ENCODE measurements around the gene EXO1. TPM values are rescaled to one million over a fixed set of nuclear protein-coding genes. Genes with fewer than 3 reads are reported as not detected.

The EXO1 gene
- polyA plus RNA-seq, 1 donor (not counting 4 experiments of a cell fraction or from before 2014, with no cell fraction given), result 5.4 TPM

- Histone ChIP-seq H3K4me3 (ENCODE audit: control insufficient read depth in 2 of 3, extremely low read depth in 1 of 3, insufficient read depth in 2 of 3, low read depth in 1 of 3, low read length in 3 of 3) (no peak overlapping the region), H3K36me3 (ENCODE audit: control insufficient read depth in 2 of 2, extremely low read depth in 1 of 2, insufficient read depth in 2 of 2, low read length in 2 of 2) (no peaks in the 10 kb centered on the region), H3K9ac (ENCODE audit: control insufficient read depth, extremely low read depth, insufficient read depth, low read length) (no peak overlapping the region), H3K27ac (ENCODE audit: control insufficient read depth, insufficient read depth, low read length) (no peak overlapping the region), H3K4me2 (ENCODE audit: control insufficient read depth, extremely low read depth, insufficient read depth, low read depth, low read length) (no peak overlapping the region), H3K79me2 (ENCODE audit: control insufficient read depth, insufficient read depth, low read length) (no peaks in the 10 kb centered on the region), H2AFZ (ENCODE audit: control insufficient read depth, low read length) (no peak overlapping the region), H3K9me3 (ENCODE audit: control insufficient read depth, low read depth, low read length) (no peaks in the 10 kb centered on the region), H3K9me1 (ENCODE audit: control insufficient read depth, extremely low read depth, insufficient read depth, low read length) (no peaks in the 10 kb centered on the region), H3K4me1 (ENCODE audit: control insufficient read depth, extremely low read depth, insufficient read depth, low read length) (no peaks in the 10 kb centered on the region), H4K20me1 (ENCODE audit: control insufficient read depth, extremely low read depth, insufficient read depth, low read length) (no peaks in the 10 kb centered on the region), H3K27me3 (ENCODE audit: control insufficient read depth, extremely low read depth, insufficient read depth, low read length) (no peaks in the 10 kb centered on the region)
- TF ChIP-seq CTCF (optimal IDR thresholded peaks at IDR 0.05 in 1 of 3, IDR thresholded peaks at IDR 0.05 in 1 of 3, conservative IDR thresholded peaks at IDR 0.05 in 1 of 3; ENCODE audit: extremely low read depth in 1 of 3, insufficient read depth in 2 of 3, low read length in 3 of 3) (no peak), EZH2 (IDR thresholded peaks at IDR 0.05; ENCODE audit: low read length) (no peak)
- DNase-seq (ENCODE audit: low read depth, low spot score) (no peak), FAIRE-seq (no peak)
- dilution Hi-C loops (cut with MboI; ENCODE audit: extremely low pct_ligation_motif_present, low sequenced_read_pairs), result no loop called here
These were observed 46.0 kb downstream of the EXO1 start for GRCh38 chr1:241894016-241894415.

GRCh38 chr1:241895013-241895412 is 47.0 kb downstream of the EXO1 start:
- no peaks in the 10 kb centered on the region for H3K36me3 ChIP-seq (ENCODE audit: control insufficient read depth in 2 of 2, extremely low read depth in 1 of 2, insufficient read depth in 2 of 2, low read length in 2 of 2)
- TF ChIP-seq CTCF (optimal IDR thresholded peaks at IDR 0.05 in 1 of 3, IDR thresholded peaks at IDR 0.05 in 1 of 3, conservative IDR thresholded peaks at IDR 0.05 in 1 of 3; ENCODE audit: extremely low read depth in 1 of 3, insufficient read depth in 2 of 3, low read length in 3 of 3), result no peak
- TF ChIP-seq EZH2 (IDR thresholded peaks at IDR 0.05; ENCODE audit: low read length), result no peak
- H3K9ac ChIP-seq (ENCODE audit: control insufficient read depth, extremely low read depth, insufficient read depth, low read length), result no peak overlapping the region
- H3K9me3 ChIP-seq (ENCODE audit: control insufficient read depth, low read depth, low read length), result no peaks in the 10 kb centered on the region
- no peaks in the 10 kb centered on the region for H4K20me1 ChIP-seq (ENCODE audit: control insufficient read depth, extremely low read depth, insufficient read depth, low read length)
- dilution Hi-C loops (cut with MboI; ENCODE audit: extremely low pct_ligation_motif_present, low sequenced_read_pairs), result no loop called here
- FAIRE-seq, result no peak
- H3K4me3 ChIP-seq (ENCODE audit: control insufficient read depth in 2 of 3, extremely low read depth in 1 of 3, insufficient read depth in 2 of 3, low read depth in 1 of 3, low read length in 3 of 3), result no peak overlapping the region
- H2AFZ ChIP-seq (ENCODE audit: control insufficient read depth, low read length), result no peak overlapping the region
- H3K4me2 ChIP-seq (ENCODE audit: control insufficient read depth, extremely low read depth, insufficient read depth, low read depth, low read length), result no peak overlapping the region
- H3K9me1 ChIP-seq (ENCODE audit: control insufficient read depth, extremely low read depth, insufficient read depth, low read length), result no peaks in the 10 kb centered on the region
- H3K27ac ChIP-seq (ENCODE audit: control insufficient read depth, insufficient read depth, low read length), result no peak overlapping the region
- no peaks in the 10 kb centered on the region for H3K27me3 ChIP-seq (ENCODE audit: control insufficient read depth, extremely low read depth, insufficient read depth, low read length)
- H3K4me1 ChIP-seq (ENCODE audit: control insufficient read depth, extremely low read depth, insufficient read depth, low read length), result no peaks in the 10 kb centered on the region
- DNase-seq (ENCODE audit: low read depth, low spot score), result no peak
- H3K79me2 ChIP-seq (ENCODE audit: control insufficient read depth, insufficient read depth, low read length), result no peaks in the 10 kb centered on the region

All from keratinocyte (primary cell).